HG03342 (cell line): ENCODE data around the gene PCDHGA1.

Experiments used
- ATAC-seq: cut with Tn5 transposase; IDR thresholded peaks from one replicate; pipeline ENCODE4 v1.9.1; 2021; ENCODE audit warnings: mild to moderate bottlenecking, moderate library complexity; ENCODE audit not compliant: unreplicated experiment

Gene PCDHGA1

GRCh38 chr5:141488591-141489561 lies 158.6 kb downstream of the PCDHGA1 start, which contains the start of gene PCDHGC5:
Gene PCDHGC5, plus strand, starts transcription at chr5:141489081. Its CDS starts 160 bp downstream, at chr5:141489241.
- ATAC-seq, result no peak

- no peak for ATAC-seq
Observed at GRCh38 chr5:141489841-141490240, 159.5 kb downstream of the PCDHGA1 start.

GRCh38 chr5:141490271-141490670 lies 160.0 kb downstream of the PCDHGA1 start:
- no peak for ATAC-seq

- ATAC-seq, result no peak
Observed at GRCh38 chr5:141490771-141491170, 160.5 kb downstream of the PCDHGA1 start.

DNA sequence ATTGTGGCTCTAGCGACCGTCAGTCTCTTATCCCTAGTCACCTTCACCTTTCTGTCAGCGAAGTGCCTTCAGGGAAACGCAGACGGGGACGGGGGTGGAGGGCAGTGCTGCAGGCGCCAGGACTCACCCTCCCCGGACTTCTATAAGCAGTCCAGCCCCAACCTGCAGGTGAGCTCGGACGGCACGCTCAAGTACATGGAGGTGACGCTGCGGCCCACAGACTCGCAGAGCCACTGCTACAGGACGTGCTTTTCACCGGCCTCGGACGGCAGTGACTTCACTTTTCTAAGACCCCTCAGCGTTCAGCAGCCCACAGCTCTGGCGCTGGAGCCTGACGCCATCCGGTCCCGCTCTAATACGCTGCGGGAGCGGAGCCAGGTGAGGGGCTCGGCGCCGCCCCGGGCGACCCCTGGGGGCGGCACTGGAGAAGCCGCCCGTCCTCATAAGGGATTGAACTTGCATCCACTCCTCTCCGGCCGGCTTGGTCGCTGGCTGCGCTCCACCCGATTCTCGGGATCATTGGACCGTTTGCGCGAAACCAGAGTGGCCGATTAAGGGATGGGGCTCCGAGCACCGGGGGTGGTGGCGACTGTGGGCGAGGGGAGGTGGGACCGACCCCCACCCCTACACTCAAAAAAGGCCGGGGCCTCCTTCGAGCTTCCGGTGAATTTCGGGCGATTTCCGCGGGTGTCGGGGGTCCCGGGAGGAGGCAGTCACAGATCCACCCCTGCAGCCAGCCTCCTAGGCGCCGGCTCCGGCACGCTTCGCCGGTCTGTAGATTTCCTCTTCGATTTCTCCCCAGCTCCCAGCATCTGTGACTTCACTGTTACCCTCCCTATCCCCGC lies 161.2 kb downstream of the PCDHGA1 start:
- peak; percentile 17 for ATAC-seq

- peak; percentile 39 for ATAC-seq
Observed at GRCh38 chr5:141492168-141492885, 162.0 kb downstream of the PCDHGA1 start.

- ATAC-seq, result no peak
Observed at GRCh38 chr5:141493500-141494422, 163.4 kb downstream of the PCDHGA1 start.

- ATAC-seq, result no peak
Observed at GRCh38 chr5:141494761-141495452, 164.6 kb downstream of the PCDHGA1 start.

DNA sequence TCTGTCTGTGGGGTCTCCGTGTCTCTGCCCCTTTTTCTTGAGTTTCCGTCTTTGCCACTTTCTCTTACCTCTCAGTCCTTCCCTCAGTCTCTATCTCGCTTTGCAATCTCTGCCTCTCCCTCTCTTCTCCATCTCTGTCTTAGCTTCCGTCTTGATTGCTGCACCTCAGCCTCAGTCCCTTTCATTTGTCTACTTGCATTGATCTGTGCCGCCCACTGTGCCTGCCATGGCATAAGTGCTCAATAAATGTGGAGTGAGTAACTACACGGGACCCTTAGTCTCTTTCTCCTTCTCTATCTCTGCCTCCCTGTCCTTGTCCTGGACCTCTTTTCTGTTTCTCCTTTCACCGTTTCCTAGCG lies 165.1 kb downstream of the PCDHGA1 start:
- ATAC-seq, result no peak

DNA sequence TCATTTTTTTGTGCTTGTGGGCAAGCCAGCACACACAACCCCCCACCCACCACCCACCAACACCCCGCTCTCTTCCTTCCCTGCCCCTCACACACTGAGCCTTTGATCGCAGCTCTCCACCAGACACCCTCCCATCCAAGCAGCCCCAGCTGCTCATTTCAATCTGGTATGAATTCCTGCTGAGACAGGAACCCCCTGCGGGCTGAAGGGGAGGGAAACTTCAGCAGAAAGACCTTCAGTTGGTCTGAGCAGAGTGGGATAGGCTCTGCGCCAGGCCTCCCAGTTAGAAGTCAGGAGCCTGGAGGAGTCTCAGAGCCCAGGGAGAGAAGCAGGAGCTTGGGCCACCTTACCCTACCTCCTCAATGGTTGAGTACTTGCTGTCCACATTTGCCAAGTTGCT lies 165.7 kb downstream of the PCDHGA1 start:
- ATAC-seq, result no peak

DNA sequence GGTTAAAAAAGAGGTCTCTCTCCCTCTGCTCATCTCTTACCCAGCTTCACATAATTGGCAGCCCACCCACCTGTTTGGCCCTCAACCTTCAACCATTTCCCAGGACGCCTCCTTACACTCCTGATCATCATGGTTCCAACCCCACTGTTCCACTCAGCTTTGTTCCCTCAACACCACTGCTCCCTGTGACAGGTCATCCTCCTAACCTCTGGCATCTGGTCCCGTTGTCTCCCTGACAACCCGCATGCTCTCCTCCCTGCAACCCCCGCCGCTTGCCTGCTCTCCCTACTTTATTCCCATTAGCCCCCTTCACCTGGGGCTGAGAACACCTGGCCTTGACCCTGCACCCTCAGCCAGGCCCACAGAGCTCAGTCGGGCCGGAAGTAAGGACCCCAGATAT lies 171.4 kb downstream of the PCDHGA1 start:
- no peak for ATAC-seq

- ATAC-seq, result no peak
Observed at GRCh38 chr5:141503681-141504080, 173.4 kb downstream of the PCDHGA1 start.

GRCh38 chr5:141504216-141504615 lies 173.9 kb downstream of the PCDHGA1 start:
- no peak for ATAC-seq

GRCh38 chr5:141506381-141507155 lies 176.3 kb downstream of the PCDHGA1 start:
- ATAC-seq, result no peak

GRCh38 chr5:141507387-141508091 lies 177.2 kb downstream of the PCDHGA1 start:
- peak; percentile 36 for ATAC-seq

GRCh38 chr5:141508440-141508797 lies 178.1 kb downstream of the PCDHGA1 start:
- ATAC-seq, result no peak

- no peak for ATAC-seq
Observed at GRCh38 chr5:141508798-141509611, 178.7 kb downstream of the PCDHGA1 start.
